Retinal pigment epithelial cell (primary cell): ENCODE results near the gene NIF3L1.

Experiments
- DNase-seq: peaks from one replicate; pipeline ENCODE4 v3.0.0-alpha.2; 2010; ENCODE audit warnings: low read depth
- H3K4me3 ChIP-seq: 2 replicates; pipeline ENCODE4 v1.5.1; 2011; ENCODE audit warnings: mild to moderate bottlenecking, low read length, control low read depth, moderate library complexity
- TF ChIP-seq, protein P1 (sequence below): conservative IDR thresholded peaks from 2 replicates; pipeline ENCODE4 v1.5.1; 2011; ENCODE audit warnings: low read depth, low read length, control low read depth, inconsistent platforms

The NIF3L1 gene

DNA sequence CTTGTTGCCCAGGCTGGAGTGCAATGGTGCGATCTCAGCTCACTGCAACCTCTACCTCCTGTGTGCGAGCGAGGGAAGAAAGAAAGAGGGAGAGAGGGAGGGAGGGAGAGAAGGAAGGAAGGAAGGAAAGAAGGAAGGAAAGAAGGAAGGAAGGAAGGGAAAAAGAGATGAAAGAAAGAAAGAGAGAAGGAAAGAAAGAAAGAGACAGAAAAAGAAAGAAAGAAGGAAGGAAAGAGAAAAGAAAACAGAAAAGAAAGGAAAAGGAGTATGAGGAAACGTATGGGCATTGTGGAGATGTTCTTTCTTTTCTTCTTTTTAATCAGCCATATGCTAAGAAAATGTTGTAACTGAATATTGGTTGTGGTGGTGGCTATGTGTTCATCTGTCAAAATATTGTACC, 41.2 kb upstream of the NIF3L1 start:
- TF ChIP-seq, protein P1, sequence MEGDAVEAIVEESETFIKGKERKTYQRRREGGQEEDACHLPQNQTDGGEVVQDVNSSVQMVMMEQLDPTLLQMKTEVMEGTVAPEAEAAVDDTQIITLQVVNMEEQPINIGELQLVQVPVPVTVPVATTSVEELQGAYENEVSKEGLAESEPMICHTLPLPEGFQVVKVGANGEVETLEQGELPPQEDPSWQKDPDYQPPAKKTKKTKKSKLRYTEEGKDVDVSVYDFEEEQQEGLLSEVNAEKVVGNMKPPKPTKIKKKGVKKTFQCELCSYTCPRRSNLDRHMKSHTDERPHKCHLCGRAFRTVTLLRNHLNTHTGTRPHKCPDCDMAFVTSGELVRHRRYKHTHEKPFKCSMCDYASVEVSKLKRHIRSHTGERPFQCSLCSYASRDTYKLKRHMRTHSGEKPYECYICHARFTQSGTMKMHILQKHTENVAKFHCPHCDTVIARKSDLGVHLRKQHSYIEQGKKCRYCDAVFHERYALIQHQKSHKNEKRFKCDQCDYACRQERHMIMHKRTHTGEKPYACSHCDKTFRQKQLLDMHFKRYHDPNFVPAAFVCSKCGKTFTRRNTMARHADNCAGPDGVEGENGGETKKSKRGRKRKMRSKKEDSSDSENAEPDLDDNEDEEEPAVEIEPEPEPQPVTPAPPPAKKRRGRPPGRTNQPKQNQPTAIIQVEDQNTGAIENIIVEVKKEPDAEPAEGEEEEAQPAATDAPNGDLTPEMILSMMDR, result no peak
- DNase-seq, result no peak
- H3K4me3 ChIP-seq, result no peak overlapping the region

DNA sequence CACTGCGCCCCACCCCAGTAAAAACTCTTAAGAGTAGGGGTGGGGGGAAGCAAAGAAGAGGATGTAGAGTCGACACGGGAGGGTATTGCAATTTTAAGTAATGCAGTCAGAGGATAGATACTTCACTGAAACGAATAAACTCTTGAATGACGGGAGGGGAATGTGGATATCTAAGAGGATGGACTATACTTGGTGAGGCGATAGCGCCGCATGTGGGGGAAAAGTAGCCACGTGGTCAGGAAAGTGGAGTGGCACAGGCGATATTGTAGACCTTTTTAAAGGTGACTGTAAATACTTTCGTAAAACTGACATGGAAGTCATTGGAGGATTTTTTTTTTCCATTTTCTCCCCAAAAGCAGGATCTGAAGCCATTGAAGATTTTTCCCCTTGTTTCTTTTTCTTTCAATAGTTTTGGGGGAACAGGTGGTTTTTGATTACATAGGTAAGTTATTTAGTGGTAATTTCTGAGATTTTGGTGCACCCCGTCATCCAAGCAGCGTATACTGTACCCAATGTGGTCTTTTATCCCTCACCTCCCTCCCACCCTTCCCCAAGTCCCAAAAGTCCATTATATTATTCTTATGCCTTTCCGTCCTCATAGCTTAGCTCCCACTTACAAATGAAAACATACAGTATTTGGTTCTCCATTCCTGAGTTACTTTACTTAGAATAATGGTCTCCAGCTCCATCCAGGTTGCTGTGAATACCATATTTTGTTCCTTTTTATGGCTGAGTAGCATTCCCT, 38.5 kb upstream of the NIF3L1 start:
- DNase-seq, result no peak
- H3K4me3 ChIP-seq, result no peak overlapping the region
- TF ChIP-seq, protein P1, result no peak

DNA sequence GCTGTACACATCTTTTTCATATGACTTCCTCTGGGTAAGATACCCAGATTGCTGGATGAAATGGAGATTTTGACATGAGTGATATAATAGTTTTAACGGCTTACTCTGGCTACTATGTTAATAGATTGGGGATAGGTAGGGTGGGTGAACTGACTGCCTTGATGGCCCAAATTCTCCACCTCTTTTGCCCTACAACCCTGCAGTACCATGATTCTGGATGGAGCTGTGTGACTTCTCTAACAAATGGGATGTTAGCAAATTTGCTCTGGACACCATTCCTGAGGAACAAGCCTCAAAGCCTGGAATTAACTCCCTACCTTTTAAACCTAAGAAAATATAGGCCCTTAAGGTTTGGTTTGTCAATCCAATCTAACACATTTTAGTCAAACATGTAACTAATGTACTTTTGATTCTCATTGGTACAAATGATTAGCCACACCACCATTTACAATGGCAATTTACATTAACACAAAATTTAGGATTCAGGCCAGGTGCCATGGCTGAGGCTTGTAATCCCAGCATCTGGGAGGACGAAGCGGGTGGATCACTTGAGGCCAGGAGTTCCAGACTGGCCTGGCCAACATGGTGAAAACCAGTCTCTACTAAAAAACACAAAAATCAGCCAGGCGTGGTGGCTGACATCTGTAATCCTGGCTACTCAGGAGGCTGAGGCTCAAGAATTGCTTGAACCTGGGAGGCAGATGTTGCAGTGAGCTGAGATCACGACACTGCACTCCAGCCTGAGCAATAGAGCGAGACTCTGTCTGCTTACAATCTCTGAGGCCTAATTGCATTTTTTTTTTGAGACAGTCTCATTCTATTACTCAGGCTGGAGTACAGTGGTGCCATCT, 37.5 kb upstream of the NIF3L1 start:
- TF ChIP-seq, protein P1, result no peak

DNA sequence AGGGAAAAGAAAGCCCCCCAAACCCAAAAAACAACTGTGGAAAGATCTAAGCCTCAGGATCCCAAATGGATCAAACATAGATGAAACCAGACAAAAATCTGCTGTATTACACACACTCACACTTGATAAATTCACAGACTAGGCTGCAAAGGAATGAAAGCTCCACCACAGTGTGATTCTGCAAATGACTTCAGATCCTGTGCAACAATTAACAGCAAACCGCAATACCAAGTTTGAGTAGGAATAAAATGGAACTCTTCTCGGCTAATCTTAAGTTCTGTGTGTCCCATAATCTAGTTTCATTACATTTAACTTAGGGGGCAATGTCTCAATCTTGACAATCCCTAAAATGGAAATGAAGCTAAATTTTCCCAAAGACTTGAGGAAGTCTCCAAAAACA, 36.6 kb upstream of the NIF3L1 start:
- TF ChIP-seq, protein P1, result no peak
- no peak overlapping the region for H3K4me3 ChIP-seq
- no peak for DNase-seq

More for the DNA sequence above, 37.5 kb upstream of the NIF3L1 start:
- DNase-seq, result no peak
- no peak overlapping the region for H3K4me3 ChIP-seq

DNA sequence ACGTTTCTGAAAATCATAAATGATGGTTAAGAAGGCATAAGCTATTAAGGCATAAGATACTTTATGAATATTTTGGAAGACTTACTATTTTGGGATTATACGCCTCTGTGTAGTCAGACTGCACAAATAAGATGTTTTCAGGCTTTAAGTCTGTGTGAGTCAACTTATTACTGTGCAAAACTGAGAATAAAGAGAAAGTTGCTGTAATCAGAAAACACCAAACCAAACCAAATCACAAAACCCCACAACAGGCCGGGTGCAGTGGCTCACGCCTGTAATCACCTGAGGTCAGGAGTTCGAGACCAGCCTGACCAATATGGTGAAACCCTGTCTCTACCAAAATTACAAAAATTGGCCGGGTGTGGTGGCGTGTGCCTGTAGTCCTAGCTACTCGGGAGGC, 32.4 kb upstream of the NIF3L1 start:
- TF ChIP-seq, protein P1, result no peak
- DNase-seq, result no peak
- H3K4me3 ChIP-seq, result no peak overlapping the region

DNA sequence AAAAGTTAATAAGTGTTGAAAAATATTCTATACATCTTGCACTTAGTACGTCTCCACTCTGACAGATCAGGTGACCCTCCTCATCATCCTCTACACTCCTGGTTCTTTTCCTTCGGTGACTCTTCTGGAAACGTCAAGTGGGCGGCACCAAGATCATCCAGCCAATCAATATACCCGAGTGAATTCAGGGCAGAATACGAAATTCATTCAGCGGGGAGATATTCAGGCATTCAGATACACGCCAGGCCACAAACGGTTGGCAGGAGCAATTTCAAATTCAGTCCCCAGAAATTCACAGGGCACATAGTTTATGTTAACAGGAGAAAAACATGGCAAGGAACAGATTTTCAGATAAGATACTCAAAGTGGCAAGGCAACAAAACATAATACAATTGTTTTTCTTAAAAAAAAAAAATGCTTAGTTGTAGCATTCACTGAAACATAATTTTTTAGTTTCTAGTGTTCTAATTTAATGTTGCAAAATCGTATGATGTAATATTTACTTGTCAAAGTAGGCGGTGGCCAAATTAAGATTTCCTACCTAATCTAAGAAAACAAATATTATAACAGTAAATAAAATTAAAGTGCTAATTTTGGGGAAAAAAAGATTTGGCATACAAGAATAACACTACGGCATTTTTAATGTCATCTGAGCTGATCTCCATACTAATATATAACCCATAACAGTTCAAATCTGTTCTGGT, 28.9 kb upstream of the NIF3L1 start:
- H3K4me3 ChIP-seq, result peak overlapping the region; percentile 100
- TF ChIP-seq, protein P1, result no peak
- DNase-seq, result no peak
